Mesothelial cell of epicardium (in vitro differentiated cells): ENCODE results near the gene PSMB9. TPM values are rescaled to one million over a fixed set of nuclear protein-coding genes. Genes with fewer than 3 reads are reported as not detected.

Source experiments
- DNase-seq, 2 experiments: peaks; one replicate each; pipeline ENCODE4 v3.0.0; 2021; ENCODE audit warnings: low spot score in 2 of 2; ENCODE audit not compliant: unreplicated experiment in 2 of 2
- H3K27ac Mint-ChIP-seq: 2 replicates; pipeline ENCODE4 v1.8.0; 2021; ENCODE audit warnings: mixed read lengths
- H3K27me3 Mint-ChIP-seq: 2 replicates; pipeline ENCODE4 v1.8.0; 2021; ENCODE audit warnings: low read depth, mixed read lengths
- H3K36me3 Mint-ChIP-seq: 2 replicates; pipeline ENCODE4 v1.8.0; 2021; ENCODE audit warnings: mixed read lengths
- H3K4me1 Mint-ChIP-seq: 2 replicates; pipeline ENCODE4 v1.8.0; 2021; ENCODE audit warnings: mixed read lengths
- H3K4me3 Mint-ChIP-seq: 2 replicates; pipeline ENCODE4 v1.8.0; 2021; ENCODE audit warnings: mild to moderate bottlenecking, moderate library complexity, mixed read lengths
- H3K9me3 Mint-ChIP-seq: 2 replicates; pipeline ENCODE4 v1.8.0; 2021; ENCODE audit warnings: mixed read lengths
- total RNA-seq: library from RNA; stranded (reverse); gene quantifications from 3 replicates; pipeline ENCODE4 v1.2.1, GENCODE V29; 2021
- TF ChIP-seq, protein P1 (sequence below): fragments of 200-600 bp; sonication (generic); IDR thresholded peaks from one replicate; pipeline ENCODE4 v1.5.0; 2021; ENCODE audit warnings: antibody characterized with exemption; ENCODE audit not compliant: unreplicated experiment

Gene PSMB9
- total RNA-seq, 1 donor from 2014 or later, result not detected

DNA sequence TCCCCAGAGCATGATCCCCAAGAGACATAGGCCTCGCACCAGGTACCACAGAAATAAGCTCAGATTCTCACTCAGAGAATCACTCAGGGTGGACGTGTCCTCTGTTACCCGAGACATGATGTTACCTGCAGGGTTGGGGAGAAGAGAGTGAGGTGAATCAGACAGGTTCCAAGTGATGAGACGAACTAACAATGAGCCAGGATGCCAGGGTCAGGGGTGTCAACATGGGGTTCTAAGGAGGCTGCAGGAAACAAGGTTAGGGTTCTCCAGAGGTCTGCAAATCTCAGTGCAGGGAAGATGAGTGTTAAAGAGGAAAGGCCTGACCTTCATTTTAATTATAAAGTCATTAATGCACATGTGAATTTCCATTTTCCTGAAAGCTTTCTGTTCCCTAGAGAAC, 3.0 kb upstream of the PSMB9 start:
- Mint-ChIP-seq H3K36me3 (peaks cover 16% of the 10 kb centered on the region), H3K27ac (no peak overlapping the region), H3K9me3 (no peaks in the 10 kb centered on the region), H3K4me1 (peaks cover 17% of the 10 kb centered on the region), H3K27me3 (peaks cover 86% of the 10 kb centered on the region), H3K4me3 (no peak overlapping the region)
- no peak for DNase-seq
- TF ChIP-seq, protein P1, sequence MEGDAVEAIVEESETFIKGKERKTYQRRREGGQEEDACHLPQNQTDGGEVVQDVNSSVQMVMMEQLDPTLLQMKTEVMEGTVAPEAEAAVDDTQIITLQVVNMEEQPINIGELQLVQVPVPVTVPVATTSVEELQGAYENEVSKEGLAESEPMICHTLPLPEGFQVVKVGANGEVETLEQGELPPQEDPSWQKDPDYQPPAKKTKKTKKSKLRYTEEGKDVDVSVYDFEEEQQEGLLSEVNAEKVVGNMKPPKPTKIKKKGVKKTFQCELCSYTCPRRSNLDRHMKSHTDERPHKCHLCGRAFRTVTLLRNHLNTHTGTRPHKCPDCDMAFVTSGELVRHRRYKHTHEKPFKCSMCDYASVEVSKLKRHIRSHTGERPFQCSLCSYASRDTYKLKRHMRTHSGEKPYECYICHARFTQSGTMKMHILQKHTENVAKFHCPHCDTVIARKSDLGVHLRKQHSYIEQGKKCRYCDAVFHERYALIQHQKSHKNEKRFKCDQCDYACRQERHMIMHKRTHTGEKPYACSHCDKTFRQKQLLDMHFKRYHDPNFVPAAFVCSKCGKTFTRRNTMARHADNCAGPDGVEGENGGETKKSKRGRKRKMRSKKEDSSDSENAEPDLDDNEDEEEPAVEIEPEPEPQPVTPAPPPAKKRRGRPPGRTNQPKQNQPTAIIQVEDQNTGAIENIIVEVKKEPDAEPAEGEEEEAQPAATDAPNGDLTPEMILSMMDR, result no peak

DNA sequence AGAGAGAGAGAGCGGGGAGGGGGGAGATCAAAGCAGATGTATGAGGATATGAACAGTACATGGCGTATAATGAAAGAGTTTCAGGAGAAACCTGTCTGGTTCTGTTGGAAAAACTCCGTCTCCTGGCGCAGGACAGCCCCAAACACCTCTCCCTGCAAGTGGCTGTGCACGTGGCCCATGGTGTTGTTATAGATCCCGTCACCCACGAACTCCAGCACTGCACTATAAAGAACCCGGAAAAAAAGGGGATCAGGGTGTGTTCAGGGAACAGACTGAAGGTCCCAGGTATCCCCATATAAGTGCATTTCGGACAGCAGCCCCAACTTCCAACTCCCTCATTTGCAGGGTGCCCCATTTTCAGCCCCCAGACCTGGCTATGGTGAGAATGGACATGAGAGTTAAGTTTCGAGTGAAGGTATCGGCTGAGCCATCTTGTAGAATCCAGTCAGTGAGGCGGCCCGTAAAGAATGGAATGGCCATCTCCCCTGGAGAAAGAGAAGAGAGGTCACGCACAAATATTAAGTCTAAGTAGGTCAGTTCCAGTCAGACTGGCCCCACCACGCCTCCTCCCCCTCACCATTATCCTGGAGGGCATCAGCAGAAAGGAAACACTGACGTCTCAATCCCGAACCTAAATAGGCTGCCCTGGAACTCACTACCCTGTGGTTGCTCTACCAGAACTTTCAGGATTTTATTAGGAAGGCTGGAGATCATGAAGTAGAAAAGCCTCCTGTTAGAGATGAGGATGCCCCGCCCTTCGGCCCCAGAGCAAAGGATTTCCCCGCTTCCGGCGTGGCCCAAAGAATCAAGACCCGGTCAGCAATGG, 1.8 kb upstream of the PSMB9 start:
- DNase-seq, result no peak
- TF ChIP-seq, protein P1, result no peak
- peaks cover 91% of the 10 kb centered on the region for H3K27me3 Mint-ChIP-seq
- peak overlapping the region; percentile 91 for H3K4me3 Mint-ChIP-seq
- no peaks in the 10 kb centered on the region for H3K9me3 Mint-ChIP-seq
- peaks cover 17% of the 10 kb centered on the region for H3K4me1 Mint-ChIP-seq
- no peak overlapping the region for H3K27ac Mint-ChIP-seq
- peaks cover 16% of the 10 kb centered on the region for H3K36me3 Mint-ChIP-seq

DNA sequence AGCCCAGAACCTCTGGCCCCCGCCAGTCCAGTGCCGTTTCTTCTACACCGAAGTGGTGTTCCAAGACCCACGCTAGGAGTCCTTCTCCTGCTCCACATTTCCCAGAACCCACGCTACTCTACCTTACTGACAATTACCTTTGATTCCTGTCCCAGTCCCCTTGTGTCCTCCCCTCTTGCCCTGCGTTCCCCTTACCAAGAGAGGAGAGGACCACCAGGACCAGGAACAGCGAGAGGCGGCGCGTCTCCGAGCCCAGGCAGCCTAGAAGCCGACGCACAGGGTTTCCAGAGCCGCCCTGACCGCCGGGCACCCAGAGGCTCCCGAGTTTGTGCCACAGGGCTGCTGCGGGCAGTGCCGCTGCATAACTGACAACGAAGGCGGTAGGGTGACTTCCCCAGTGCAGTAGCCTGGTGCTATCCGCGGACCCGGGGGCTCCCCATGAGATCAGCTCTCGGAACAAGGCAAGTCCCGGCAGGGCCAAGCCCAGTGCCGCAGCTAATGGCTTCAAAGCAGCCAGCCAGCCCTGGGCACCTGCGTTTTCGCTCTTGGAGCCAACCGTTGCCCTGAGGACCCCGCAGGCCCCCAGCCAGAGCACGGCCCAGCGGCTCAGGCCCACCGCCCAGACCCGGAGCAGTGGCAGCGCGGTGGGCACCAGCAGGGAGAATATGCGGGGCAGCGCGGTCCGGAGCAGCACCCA, 1.0 kb upstream of the PSMB9 start:
- peak in 1 of 2 experiments; percentile 54 for DNase-seq
- Mint-ChIP-seq H3K27me3 (peaks cover 91% of the 10 kb centered on the region), H3K36me3 (peaks cover 16% of the 10 kb centered on the region), H3K4me1 (peaks cover 17% of the 10 kb centered on the region), H3K4me3 (peak overlapping the region; percentile 91), H3K9me3 (no peaks in the 10 kb centered on the region), H3K27ac (peak overlapping the region; percentile 25)
- TF ChIP-seq, protein P1, result no peak

DNA sequence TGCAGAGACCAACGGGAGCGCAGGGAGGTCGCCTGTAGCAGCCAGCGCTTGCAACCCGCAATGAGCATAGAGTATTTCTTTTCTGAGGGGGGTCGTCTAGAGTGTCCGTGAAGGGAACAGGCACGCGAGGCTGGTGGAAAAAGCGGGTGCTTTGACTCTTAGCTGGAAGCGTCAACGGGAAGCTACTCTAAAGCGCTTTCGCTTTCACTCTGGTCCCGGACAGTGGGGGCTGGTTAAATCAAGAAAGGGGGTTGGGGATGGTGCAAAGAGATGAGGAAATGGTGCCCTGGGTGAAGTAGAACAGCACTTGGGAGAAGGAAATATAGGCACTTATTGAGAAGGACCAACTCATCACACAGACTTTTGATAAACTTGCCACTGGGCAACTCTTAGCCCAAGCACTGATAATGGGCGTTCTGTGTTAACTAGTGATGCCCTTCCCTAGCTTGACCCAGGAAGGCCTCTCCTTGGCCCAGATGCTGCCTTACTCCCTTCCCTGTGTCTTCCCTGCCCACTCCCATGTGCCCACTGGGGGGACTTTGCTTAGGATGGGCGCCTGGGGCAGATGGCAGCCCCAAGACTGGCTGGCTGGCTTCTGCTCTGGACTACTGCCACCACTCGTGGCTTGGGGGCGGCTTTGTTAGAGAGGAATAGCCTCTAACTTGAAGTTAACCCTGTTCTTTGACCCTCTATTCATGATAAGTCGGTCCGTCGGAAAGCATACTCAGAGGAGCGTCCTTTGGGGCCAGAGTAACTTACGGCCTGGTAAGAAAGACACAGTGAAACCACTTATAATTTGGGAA, 585 bp downstream of the PSMB9 start:
- peaks cover 93% of the 10 kb centered on the region for H3K27me3 Mint-ChIP-seq
- no peaks in the 10 kb centered on the region for H3K9me3 Mint-ChIP-seq
- peak overlapping the region; percentile 22 for H3K27ac Mint-ChIP-seq
- peaks cover 17% of the 10 kb centered on the region for H3K4me1 Mint-ChIP-seq
- DNase-seq, result no peak
- H3K4me3 Mint-ChIP-seq, result peak overlapping the region; percentile 91
- H3K36me3 Mint-ChIP-seq, result peaks cover 8% of the 10 kb centered on the region
- TF ChIP-seq, protein P1, result no peak

DNA sequence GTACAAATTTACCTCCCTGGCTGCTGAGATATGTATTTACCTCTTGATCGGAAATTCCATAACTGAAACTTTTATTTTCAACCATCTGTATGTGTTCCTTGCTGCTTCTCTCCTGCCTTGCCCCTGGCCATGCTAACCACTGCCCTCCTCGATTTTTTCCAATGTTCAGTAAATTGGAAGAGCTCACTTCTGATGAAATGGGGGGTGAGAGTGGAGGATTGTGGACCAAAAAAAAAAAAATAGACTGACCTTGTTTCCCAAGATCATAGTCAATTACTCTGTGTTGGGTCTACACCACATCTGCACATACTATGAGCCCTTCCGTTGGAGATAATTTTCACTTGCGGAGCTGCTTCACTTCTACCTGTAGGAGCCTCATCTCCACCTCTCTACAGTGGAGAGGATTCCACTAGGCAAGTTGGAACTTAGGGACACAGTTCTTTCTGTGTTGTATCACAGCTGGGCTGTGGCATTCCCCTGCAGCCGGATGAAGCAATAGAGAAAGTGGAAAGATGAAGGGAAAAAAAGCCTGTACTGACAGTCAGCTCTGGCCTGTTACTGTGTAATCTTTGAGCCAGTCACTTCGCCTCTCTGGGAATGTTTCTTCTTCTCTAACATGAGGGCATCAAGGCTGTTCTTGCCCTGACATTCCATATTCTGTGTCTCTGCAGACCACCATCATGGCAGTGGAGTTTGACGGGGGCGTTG, 1.6 kb downstream of the PSMB9 start:
- H3K4me3 Mint-ChIP-seq, result no peak overlapping the region

More for the DNA sequence above, 1.6 kb downstream of the PSMB9 start:
- no peak for DNase-seq
- Mint-ChIP-seq H3K36me3 (peaks cover 2% of the 10 kb centered on the region), H3K27me3 (peaks cover 87% of the 10 kb centered on the region), H3K9me3 (no peaks in the 10 kb centered on the region), H3K27ac (no peak overlapping the region), H3K4me1 (peaks cover 20% of the 10 kb centered on the region)
- TF ChIP-seq, protein P1, result no peak
